Urothelium cell line (cell line): Measurements from ENCODE around the gene CUL1.

ENCODE experiments used
- DNase-seq: peaks from one replicate; pipeline ENCODE4 v3.0.0; 2011; ENCODE audit warnings: low spot score, mixed read lengths
- FAIRE-seq: peaks from 2 replicates; lab custom pipeline; 2011; peaks lifted over from hg19 to GRCh38; lab: Jason Lieb, UNC

Gene CUL1

DNA sequence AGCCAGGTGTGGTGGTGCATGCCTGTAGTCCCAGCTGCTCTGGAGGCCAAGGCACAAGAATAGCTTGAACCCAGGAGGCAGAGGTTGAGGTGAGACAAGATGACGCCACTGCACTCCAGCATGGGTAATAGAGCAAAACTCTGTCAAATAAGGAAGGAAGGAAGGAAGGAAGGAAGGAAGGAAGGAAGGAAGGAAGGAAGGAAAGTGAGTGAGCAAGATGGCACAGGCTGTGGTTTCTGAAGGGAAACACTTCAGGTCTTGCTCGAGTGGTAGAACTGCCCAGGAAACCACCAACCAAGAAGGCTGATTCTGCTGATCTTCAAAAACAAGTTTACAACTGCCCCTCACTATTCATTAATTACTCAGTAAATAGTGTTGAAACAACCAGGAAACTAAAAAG is 140.2 kb downstream of the CUL1 start:
- DNase-seq (no peak), FAIRE-seq (no peak)

- no peak for FAIRE-seq
Measured at GRCh38 chr7:148847815-148848734, 149.4 kb downstream of the CUL1 start.

DNA sequence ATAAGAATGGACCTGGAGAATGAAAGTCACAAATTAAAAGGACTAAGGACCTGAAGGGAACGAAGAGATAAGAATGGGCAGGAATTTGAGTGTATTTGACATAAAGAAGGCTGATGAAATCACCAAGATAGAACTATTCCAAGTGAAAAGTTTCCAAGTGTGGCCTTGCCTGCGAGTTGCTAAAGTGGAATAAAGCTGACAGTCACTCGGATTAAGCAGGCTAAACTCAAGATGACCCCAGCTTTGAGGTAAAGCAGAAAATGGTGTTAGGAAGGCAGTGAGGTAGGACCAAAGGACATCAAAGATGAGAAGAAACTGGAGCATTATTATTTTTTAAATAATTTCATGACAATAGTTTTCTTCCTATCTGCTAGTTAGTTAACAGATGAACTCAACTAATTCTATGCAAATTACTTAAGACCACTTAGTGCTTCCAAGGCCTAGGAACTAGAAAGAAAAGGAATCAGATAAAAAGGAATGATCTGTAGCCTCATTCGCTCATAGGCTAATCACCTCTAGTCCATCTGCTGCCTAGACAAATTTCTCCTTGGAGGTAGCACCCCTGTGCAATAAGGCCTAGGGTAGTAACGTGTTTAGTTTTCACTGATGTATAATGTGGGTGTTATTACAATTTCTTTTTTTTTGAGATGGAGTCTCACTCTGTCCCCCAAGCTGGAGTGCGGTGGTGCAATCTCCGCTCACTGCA is 150.8 kb downstream of the CUL1 start:
- DNase-seq (no peak), FAIRE-seq (no peak)

More at GRCh38 chr7:148847815-148848734, 149.4 kb downstream of the CUL1 start:
- DNase-seq = no peak

GRCh38 chr7:148850564-148850963 is 151.9 kb downstream of the CUL1 start:
- no peak for DNase-seq
- FAIRE-seq = no peak
